AG09319 (cell line): ENCODE measurements around the gene GADD45B.
A peak's percentile ranks its signal among the peaks of the same experiment; 100 is the strongest.

ENCODE experiments used
- DNase-seq: peaks from one replicate; pipeline ENCODE4 v3.0.0-alpha.2; 2010; ENCODE audit warnings: low read depth; ENCODE audit errors: extremely low read depth
- CTCF ChIP-seq: IDR thresholded peaks from 2 replicates; pipeline ENCODE4 v1.5.1; 2011; ENCODE audit warnings: low read depth, mild to moderate bottlenecking, inconsistent platforms, low read length, moderate library complexity

GADD45B gene

GRCh38 chr19:2475018-2475701 lies 767 bp upstream of the GADD45B start:
- DNase-seq = no peak
- no peak; the same call in 1 of the 2 replicates for TF ChIP-seq CTCF

- TF ChIP-seq CTCF = no peak
- DNase-seq = no peak
Observed at GRCh38 chr19:2476451-2477140, 669 bp downstream of the GADD45B start.

GRCh38 chr19:2477141-2477710 lies 1.3 kb downstream of the GADD45B start:
- no peak for DNase-seq
- TF ChIP-seq CTCF = no peak

GRCh38 chr19:2477732-2478191 lies 1.8 kb downstream of the GADD45B start:
- no peak for DNase-seq
- no peak for TF ChIP-seq CTCF

GRCh38 chr19:2478278-2478755 lies 2.4 kb downstream of the GADD45B start:
- TF ChIP-seq CTCF = peak; percentile 23
- no peak for DNase-seq

GRCh38 chr19:2478756-2479555 lies 3.0 kb downstream of the GADD45B start:
- no peak for TF ChIP-seq CTCF
- DNase-seq = no peak
